ENCODE data around the gene PPP2R5E.

Gene PPP2R5E

DNA sequence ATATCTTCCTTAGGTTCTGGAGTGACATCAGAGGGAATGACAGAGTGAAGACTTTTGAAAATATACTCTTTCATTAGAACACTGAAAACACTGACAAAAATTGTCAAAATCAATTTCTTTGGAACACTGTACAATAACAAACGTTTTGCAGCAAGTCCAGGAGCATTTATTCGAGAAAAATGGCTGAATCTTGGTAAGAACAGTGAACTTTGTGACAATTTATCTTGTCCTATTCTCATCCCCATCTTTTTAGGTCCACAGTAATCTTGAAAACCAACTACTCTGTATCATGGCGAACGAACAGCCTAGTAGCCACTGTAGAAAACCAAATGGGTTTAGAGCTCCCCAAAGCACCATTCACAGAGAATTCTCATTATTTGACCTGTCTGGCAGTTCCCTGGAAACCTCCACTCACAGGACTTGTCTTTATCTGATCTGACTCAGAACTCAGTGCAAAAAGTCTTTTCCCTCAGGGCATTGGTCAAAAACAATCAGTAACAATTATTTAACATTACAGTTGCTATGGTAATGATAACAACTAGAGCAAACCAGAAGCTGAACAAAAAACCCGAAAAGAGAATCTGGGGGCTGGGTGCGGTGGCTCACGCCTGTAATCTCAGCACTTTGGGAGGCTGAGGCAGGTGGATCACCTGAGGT, 20.3 kb upstream of the PPP2R5E start:
- no peak for DNase-seq (ENCODE audit: low read depth)
- TF ChIP-seq, protein P1, sequence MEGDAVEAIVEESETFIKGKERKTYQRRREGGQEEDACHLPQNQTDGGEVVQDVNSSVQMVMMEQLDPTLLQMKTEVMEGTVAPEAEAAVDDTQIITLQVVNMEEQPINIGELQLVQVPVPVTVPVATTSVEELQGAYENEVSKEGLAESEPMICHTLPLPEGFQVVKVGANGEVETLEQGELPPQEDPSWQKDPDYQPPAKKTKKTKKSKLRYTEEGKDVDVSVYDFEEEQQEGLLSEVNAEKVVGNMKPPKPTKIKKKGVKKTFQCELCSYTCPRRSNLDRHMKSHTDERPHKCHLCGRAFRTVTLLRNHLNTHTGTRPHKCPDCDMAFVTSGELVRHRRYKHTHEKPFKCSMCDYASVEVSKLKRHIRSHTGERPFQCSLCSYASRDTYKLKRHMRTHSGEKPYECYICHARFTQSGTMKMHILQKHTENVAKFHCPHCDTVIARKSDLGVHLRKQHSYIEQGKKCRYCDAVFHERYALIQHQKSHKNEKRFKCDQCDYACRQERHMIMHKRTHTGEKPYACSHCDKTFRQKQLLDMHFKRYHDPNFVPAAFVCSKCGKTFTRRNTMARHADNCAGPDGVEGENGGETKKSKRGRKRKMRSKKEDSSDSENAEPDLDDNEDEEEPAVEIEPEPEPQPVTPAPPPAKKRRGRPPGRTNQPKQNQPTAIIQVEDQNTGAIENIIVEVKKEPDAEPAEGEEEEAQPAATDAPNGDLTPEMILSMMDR (IDR thresholded peaks at IDR 0.05; ENCODE audit: low read depth, low read length, missing control alignments) = no peak

DNA sequence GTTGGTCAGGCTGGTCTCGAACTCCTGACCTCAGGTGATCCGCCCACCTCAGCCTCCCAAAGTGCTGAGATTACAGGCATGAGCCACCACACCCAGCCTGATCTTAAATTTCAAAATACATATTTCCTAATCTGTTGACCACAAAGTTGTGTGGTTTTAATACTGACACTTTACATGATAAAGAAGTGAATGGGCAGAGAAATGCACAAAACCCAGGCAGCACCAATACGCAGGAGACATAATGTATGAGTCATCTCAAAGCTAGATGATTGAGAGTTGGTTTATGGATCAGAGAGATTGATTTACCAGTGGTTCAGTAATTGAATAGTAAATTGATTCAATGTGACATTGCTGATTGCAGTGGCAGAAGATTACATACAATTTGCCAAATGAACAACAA, 19.2 kb upstream of the PPP2R5E start:
- H3K4me3 ChIP-seq (ENCODE audit: low read depth, low read length) = no peak overlapping the region
- TF ChIP-seq, protein P1 (IDR thresholded peaks at IDR 0.05; ENCODE audit: low read depth, low read length, missing control alignments) = no peak

More for the DNA sequence above, 20.3 kb upstream of the PPP2R5E start:
- H3K4me3 ChIP-seq (ENCODE audit: low read depth, low read length) = no peak overlapping the region

DNA sequence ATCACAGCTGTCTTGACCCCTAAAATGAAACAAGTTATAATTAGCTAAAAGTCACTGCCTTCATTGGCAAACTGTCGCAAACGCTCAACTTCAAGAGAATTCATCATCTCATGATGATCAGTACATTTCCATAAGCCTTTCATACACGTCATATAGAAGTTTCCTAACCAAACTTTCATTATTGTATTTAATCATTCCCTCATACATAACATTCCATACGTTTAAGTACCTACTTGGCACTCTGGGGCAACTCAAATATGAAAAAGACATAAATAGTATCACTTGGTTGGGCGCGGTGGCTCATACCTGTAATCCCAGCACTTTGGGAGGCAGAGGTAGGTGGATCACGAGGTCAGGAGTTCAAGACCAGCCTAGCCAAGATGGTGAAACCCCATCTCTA, 12.4 kb upstream of the PPP2R5E start:
- no peak for DNase-seq (ENCODE audit: low read depth)
- TF ChIP-seq, protein P1 (IDR thresholded peaks at IDR 0.05; ENCODE audit: low read depth, low read length, missing control alignments) = no peak
- H3K4me3 ChIP-seq (ENCODE audit: low read depth, low read length) = no peak overlapping the region

More for the DNA sequence above, 19.2 kb upstream of the PPP2R5E start:
- no peak for DNase-seq (ENCODE audit: low read depth)

DNA sequence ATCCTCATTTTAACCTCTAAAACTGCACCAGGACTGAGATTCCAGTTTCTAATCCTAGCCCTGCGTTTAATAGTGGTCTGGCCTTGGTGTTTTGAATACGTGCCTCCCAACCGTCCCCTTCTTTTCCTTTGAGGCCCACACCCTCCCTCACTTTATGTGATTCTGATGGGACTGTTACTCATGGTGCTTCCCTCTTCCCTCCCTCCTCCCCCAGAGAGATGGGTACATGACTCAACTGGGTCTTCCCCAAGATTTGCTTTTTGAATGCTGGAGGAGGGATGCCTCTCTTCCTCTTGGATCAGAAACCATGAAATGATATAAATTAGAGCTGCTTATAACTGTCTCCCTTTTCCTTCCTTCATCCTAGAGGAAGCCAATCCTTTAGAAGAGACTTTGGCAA, 8.2 kb upstream of the PPP2R5E start:
- TF ChIP-seq, protein P1 (IDR thresholded peaks at IDR 0.05; ENCODE audit: low read depth, low read length, missing control alignments) = no peak
- no peak overlapping the region for H3K4me3 ChIP-seq (ENCODE audit: low read depth, low read length)

DNA sequence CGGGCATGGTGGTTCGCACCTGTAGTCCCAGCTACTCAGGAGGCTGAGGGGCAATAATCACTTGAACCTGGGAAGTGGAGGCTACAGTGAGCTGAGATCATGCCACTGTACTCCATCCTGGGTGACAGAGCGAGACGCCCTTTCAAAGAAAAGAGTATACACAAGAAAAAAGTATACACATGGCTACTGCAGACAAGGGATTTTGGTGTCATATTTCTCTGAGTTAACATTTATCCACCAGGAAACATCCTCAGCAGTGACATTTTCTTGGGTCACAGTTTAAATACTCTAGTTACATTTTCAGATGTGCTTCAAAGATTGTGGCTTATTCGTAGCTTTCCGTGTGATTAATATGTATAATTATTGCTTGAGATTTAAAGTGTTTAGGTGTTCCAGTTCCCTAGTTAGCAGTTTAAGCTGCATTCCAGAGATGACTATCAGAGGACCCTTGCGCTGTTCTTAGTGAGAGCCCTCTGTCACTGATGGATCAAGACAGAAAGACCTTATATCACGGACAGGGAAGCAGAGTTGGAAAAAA, 4.7 kb upstream of the PPP2R5E start:
- TF ChIP-seq, protein P1 (IDR thresholded peaks at IDR 0.05; ENCODE audit: low read depth, low read length, missing control alignments) = no peak
- DNase-seq (ENCODE audit: low read depth) = no peak
- H3K4me3 ChIP-seq (ENCODE audit: low read depth, low read length) = no peak overlapping the region

More for the DNA sequence above, 8.2 kb upstream of the PPP2R5E start:
- no peak for DNase-seq (ENCODE audit: low read depth)

DNA sequence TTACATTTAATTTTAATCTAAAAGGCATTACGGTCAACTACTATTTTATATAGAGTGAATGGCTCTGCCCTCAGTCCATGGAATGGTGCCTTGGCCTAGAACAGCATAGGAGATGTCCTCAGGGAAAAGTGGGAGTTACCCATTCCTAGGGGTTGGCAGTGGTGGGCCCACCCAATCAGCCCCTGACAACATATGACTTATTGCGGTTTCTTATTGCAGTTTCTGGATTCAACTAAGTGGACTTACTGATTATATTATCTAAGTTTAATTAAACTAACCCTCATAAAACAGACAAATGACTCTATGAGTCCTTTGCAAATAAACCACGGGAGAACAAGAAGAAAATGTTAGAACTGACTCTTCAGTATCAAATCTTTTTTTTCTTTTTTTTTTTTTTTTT, 2.3 kb upstream of the PPP2R5E start:
- no peak for DNase-seq (ENCODE audit: low read depth)
- TF ChIP-seq, protein P1 (IDR thresholded peaks at IDR 0.05; ENCODE audit: low read depth, low read length, missing control alignments) = no peak
- no peak overlapping the region for H3K4me3 ChIP-seq (ENCODE audit: low read depth, low read length)
